AG09309 (cell line): ENCODE measurements around the gene HDAC6.

Experiments used
- DNase-seq: peaks from one replicate; pipeline ENCODE4 v3.0.0-alpha.2; 2010; ENCODE audit warnings: low read depth
- H3K4me3 ChIP-seq: 2 replicates; pipeline ENCODE4 v1.5.1; 2011; ENCODE audit warnings: mild to moderate bottlenecking, low read depth, low read length, moderate library complexity; ENCODE audit not compliant: control insufficient read depth
- TF ChIP-seq, protein P1 (sequence below): IDR thresholded peaks from 2 replicates; pipeline ENCODE4 v1.5.1; 2011; ENCODE audit warnings: mild to moderate bottlenecking, low read depth, low read length, inconsistent platforms; ENCODE audit not compliant: insufficient read depth, control insufficient read depth; ENCODE audit errors: missing control alignments

HDAC6 gene

DNA sequence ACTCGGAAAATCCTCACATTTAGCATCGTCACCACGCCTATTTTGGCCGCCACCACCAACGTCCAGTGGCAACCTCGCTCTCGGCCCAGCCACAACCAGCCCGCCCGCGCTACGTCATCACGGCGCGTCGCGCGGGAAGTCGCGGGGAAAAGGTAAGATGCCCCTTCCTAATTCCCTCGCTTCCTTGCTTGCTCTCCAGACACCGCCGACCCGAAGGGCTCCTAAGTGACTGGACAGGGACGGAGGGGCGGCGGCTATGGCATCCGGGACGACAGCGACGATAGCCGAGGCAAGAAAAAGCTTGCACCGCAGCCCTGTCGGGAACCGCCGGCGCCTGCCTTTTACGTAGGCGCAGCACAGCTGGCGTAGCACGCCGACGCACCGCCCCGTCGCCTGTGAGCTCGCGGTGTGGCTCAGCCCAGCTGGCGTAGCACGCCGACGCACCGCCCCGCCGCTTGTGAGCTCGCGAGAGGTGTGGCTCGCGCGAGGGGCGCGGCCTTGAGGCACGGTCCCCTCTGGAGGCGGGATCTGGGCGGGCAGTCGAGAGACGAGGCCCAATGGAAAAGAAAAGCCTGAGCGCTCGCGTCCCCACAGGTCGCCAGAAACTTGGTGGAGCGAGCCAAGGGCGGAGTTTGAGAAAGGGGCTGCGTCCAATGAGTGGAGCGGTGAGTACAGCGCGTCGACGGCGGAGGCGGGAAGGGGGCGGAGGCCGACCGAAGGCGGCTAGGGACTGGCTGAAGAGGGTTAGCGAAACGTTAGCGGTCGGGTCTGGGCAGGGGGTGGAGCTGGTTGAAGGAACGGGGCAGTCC, at the start of gene HDAC6:
Gene HDAC6, plus strand, starts transcription at position 788 of the 809 bp plus-strand sequence. CDS start 626 bp downstream, outside the sequence.
- H3K4me3 ChIP-seq = peak within 1 kb of the TSS; percentile 75
- DNase-seq = peak; percentile 94
- TF ChIP-seq, protein P1, sequence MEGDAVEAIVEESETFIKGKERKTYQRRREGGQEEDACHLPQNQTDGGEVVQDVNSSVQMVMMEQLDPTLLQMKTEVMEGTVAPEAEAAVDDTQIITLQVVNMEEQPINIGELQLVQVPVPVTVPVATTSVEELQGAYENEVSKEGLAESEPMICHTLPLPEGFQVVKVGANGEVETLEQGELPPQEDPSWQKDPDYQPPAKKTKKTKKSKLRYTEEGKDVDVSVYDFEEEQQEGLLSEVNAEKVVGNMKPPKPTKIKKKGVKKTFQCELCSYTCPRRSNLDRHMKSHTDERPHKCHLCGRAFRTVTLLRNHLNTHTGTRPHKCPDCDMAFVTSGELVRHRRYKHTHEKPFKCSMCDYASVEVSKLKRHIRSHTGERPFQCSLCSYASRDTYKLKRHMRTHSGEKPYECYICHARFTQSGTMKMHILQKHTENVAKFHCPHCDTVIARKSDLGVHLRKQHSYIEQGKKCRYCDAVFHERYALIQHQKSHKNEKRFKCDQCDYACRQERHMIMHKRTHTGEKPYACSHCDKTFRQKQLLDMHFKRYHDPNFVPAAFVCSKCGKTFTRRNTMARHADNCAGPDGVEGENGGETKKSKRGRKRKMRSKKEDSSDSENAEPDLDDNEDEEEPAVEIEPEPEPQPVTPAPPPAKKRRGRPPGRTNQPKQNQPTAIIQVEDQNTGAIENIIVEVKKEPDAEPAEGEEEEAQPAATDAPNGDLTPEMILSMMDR = no peak

DNA sequence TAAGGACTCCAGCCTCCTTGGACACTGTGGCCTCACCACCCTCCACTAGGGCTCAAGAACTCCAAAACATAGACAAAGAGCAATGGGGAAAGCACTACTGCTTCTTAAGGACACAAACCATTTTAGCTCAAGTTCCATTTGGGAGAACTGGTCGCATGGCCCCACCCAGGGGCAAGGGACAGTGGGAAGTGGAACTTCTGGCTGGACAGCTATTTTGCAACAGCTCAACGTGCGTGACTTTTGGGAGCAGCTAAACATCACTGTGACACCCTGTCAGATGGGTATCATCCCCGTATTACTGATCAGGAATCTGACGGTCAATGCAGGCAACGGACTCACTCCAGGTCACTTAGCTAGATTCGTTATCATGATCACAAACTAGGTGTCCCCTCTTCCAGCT, 49.4 kb upstream of the HDAC6 start:
- H3K4me3 ChIP-seq = no peak overlapping the region
- TF ChIP-seq, protein P1 = no peak
- no peak for DNase-seq

DNA sequence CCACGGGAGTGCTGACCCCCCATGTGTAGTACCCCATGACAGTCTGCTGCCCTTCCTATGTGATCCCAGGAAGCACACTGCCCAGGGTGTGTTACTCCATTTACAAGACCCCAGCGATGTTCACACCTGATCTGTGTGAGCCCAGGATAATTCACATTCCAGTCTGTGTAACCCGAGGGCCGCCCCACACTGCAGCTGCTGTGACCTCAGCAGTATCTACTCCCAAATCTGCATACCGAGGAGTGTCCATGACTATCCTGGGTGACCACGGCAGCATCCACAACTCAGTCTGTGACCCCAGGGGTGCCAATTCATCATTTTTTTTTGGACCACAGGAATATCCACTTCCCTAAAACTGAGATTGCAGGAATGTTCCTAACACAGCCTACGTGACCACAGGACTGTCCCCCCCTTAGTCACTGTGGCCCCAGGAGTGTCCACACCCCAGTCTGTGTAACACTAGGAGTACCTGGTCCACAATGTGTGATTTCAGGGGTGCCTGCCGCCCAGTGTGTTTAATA, 48.1 kb upstream of the HDAC6 start:
- TF ChIP-seq, protein P1 = no peak
- DNase-seq = no peak
- H3K4me3 ChIP-seq = no peak overlapping the region

DNA sequence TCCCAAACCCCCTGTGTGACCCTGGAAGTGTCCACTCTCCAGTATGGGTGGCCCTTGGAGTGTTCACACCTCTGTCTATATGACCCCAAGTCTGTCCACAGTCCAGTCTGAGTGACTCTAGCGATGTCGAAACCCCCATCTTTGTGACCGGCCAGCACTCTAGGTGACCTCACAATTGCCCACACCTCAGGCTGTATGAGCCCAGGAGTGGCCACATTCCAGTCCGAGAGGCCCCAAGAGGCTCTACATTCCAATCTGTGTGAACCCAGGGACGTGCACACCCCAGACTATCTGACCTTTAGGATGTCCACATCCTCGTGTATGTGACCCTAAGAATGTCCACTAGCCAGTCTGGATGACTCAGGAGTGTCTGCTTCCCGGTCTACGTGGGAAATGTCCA, 47.6 kb upstream of the HDAC6 start:
- TF ChIP-seq, protein P1 = no peak
- DNase-seq = no peak
- H3K4me3 ChIP-seq = no peak overlapping the region

DNA sequence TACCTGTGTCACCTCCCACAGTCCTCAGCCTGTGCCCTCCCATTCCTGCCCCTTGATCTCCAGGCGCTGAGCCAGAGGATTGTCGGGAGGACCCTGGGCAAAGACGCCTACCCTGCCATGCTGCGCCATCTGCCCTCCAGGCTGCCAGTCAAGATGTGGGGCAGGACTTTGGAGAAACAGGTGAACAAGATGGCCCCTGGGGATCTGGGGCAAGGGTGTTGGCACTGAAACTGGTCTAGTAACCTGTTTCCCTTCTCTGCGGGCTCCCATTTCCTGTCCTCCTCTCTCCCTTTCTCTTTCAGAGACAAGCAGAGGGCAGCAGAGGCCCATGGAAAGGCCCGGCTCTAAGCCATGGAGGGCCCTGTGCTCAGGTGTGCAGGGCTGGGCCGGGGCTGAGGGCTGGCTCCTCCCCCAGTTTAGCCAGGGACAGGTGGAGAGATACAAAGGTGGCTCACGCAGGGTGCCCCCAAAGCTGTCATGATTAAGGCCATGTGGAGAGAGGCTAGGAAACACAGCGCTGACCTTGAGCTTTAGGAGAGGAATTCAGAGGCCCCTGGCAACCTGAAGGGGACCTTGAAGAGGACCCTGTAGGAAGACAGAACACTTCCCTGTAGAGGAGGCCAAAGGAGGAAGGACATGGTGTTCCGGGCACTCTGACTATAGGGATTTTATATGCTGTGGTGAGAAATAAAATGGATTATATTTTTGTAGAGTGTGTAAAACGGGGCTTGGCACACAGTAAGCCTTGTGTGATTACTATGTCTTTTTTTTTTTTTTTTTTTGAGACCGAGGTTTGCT, 40.0 kb upstream of the HDAC6 start, which contains the start of gene GLOD5:
Gene GLOD5, plus strand, starts transcription at position 74 of the 798 bp plus-strand sequence. Its CDS starts 44 bp downstream, at position 118.
- DNase-seq = no peak
- no peak within 1 kb of the TSS for H3K4me3 ChIP-seq
- TF ChIP-seq, protein P1 = peak; percentile 33

DNA sequence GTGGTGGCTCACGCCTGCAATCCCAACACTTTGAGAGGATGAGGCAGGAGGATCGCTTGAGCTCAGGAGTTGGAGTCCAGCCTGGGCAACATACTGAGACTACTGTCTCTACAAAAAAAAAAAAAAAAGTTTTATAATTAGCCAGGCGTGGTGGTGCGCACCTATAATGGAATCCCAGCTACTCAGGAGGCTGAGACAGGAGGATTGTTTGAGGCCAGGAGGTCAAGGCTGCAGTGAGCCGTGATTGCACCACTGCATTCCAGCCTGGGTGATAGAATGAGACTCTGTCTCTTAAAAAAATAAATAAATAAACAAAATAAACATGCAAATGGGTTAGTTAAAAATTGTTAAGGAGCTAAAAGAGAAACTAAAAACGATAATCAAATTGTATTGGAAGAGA, 32.6 kb upstream of the HDAC6 start:
- TF ChIP-seq, protein P1 = no peak
- no peak for DNase-seq
- no peak overlapping the region for H3K4me3 ChIP-seq
